ENCODE data around the gene USP2.
"Not testable (repeated sequence)": the region's sequence is repeated elsewhere in the genome, so short reads cannot be mapped to it uniquely, and the experiment has no call there.

The USP2 gene

DNA sequence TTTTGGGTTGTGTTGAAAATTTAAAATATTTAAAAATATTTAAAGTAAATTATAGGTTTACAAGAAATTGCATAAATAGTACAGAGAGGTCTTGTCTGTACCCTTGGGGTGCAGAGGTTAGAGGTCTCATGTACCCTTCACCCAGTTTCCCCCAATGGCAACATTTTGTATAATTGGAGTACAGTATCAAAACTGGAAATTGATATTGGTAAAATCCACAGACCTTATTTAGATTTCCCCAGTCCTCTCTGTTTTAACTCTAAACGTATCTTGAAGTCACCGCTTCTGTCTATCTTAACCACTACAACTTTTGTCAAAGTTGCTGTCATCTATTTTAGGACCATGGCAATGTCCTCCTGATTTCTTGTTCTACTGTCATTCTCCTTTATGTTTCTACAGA, 30.6 kb upstream of the USP2 start:
- no peak for DNase-seq (ENCODE audit: low spot score)

DNA sequence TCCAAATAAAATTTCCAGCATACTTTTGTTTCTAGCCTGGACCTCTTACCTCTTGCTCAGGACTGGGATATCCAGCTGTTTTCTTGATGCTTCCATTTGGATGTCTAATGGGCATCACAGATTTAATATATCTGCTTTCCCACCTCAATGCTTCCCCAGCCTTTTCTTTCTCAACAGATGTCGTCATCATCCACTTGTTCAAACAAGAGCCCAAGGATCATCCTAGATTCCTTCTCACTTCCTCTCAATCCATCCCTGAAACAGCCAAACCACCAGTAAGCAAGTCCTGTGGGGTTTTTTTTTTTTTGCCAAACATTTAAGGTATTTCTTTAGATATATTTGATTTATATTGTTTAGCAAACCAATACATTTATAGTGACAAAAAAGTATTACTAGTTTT, 29.0 kb upstream of the USP2 start:
- no peak for DNase-seq (ENCODE audit: low spot score)

DNA sequence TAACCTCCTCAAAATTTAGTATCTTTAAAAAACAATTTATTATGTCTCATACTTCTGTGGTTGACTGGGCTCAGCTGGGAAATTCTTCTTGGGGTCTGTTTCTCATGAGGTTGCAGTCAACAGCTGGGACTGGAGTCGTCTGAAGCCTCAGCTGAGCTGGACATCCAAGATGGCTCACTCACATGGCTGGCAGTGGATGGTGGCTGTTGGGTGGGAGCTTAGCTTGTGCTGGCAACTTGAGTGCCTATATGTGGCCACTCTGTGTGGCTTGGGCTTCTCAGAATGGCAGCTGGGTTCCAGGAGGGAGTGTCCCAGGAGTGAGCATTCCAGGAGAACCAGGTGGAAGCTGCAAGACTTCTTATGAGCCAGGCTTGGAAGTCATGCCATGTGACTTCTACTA, 28.2 kb upstream of the USP2 start:
- DNase-seq (ENCODE audit: low spot score): no peak

DNA sequence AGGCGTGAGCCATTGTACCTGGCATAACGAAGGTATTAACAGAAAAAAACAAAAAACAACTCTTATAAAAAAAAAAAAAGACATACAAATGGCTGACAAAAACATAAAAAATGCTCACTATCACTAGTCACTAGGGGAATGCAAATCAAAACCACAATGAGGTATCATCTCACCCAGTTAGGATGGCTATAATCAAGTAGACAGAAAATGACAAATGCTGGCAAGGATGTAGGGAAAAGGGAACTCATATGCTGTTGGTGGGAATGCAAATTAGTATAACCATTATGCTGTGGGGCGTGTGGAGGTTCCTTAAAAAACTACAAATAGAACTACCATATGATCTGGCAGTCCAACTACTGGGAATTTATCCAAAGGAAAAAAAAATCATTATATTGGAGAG, 24.5 kb upstream of the USP2 start:
- DNase-seq (ENCODE audit: low spot score): no peak

DNA sequence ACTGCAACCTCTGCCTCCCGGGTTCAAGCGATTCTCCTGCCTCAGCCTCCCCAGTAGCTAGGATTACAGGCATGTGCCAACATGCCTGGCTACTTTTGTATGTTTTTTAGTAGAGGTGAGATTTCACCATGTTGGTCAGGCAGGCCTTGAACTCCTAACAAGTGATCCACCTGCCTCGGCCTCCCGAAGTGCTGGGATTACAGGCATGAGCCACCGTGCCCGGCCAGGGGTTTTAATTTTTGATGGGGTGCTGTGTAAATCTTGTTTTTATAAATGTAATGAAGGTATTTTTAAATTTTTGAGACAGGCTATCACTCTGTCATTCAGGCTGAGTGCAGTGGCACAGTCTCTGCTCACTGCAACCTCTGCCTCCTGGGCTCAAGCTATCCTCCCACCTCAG, 24.0 kb upstream of the USP2 start:
- not testable (repeated sequence) for DNase-seq (ENCODE audit: low spot score)

DNA sequence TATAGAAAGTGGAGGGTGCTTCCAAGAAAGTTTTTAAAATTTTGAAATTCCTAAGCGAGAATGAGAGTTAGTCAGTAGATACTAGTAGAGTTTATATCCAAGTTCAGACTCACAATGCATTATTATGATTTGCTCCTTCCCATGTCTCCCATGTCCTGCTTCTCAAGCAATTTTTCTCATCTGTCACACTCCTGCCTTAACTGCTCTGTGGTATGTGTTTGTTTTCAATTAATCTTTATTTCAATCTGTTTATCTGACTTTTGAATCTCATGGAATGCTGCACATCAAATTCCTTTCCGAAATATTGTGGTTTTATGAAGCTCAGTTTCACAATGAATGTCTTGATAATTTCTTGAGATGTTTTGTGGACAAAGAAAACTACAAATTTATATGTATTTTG, 23.4 kb upstream of the USP2 start:
- no peak for DNase-seq (ENCODE audit: low spot score)

DNA sequence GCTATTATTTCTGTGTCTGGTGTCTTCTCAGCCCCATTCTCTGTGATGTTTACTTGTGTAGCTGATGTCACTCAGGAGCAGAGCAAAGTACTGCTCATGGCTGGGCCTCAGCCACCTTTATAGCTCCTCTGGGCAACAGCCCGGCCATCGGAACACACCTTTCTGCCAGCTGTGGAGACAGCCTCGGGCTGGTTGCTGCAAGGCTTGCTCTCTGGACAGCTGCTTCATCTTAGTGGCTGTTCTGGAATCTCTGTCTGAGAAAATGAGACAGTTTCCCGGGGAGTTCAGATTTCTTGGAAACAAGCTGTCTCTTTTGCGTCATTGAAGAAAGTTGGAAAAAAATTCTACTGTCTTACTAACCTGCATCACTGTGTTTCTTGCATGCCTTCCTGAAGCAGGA, 21.5 kb upstream of the USP2 start:
- DNase-seq (ENCODE audit: low spot score): no peak

DNA sequence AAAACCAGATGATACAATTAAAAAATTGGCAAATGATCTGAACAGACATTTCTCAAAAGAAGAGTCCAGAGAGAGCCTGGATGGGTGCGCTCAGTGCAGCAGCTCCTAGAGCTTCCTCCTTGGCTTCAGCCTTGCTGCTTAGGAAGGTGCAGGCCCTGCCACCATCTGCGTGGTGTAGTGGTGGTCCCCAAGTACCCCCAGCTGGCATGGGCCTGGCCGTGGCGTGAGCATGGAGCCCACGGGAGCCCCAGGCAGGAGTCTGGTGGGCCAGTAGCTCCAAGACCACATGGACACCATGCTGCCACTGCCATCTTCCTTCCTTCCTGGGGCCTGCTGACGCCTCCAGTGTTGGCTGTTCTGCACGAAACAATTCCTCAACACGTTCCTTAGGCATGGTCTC, 21.0 kb upstream of the USP2 start:
- no peak for DNase-seq (ENCODE audit: low spot score)

DNA sequence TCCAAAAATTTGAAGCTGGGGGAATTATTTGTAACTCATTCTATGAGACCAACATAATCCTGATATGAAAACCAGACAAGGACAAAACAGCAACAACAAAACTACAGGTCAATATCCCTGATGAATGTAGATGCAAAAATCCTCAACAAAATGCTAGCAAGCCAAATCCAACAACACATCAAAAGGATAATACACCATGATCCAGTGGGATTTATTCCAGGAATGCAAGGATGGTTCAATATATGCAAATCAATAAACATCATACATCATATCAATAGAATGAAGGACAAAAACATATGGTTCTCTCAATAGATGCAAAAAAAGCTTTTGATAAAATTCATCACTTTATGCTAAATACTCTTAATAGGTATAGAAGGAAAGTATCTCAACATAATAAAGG, 19.4 kb upstream of the USP2 start:
- no peak for DNase-seq (ENCODE audit: low spot score)

DNA sequence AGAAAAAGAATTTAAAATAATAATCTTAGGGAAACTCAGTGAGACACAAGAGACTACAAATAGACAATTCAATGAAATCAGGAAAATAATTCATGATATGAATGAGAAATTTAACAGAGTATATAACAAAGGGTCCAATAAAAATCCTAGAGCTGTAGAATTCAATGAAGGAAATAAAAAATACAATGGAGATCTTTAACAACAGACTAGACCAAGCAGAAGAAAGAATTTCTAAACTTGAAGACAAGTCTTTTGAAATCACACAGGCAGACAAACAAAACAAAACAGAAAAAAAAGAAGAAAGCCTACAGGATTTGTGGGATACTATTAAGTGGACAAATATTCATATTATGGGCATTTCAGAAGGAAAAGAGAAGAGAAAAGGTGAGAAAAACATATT, 16.2 kb upstream of the USP2 start:
- no peak for DNase-seq (ENCODE audit: low spot score)

DNA sequence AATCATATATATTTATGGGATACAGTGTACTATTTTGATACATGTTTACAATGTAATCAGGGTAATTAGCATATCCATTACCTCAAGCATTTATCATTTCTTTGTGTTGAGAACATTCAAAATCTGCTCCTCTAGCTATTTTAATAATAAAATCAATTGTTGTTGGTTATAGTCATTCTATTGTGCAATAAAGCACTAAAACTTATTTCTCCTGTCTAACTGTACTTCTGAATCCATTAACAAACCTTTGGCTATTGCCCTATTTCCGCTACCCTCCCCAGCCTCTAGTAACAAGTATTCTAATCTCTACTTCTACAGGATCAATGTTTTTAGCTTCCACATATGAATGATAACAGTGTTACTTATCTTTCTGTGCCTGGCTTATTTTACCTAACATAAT, 15.3 kb upstream of the USP2 start:
- no peak for DNase-seq (ENCODE audit: low spot score)

DNA sequence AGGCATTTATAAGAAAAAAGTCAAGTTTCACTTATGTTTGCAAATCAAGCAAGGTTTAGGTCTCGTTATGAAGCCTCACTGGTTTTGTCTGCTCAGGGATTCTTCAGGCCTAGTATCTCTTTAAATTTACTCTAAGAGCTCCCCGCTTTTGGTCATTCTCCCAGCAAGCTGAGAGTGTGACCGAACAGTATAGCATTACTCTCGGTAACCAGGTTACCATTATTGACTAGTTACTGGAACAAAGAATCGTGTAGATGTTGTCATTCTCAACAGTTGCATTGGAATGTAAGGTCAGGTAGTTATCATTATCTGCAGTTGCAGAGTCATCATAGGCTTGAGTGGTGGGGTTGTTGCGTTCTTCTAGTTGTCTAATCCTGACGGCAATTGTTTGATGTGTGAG, 9.8 kb upstream of the USP2 start:
- no peak for DNase-seq (ENCODE audit: low spot score)

DNA sequence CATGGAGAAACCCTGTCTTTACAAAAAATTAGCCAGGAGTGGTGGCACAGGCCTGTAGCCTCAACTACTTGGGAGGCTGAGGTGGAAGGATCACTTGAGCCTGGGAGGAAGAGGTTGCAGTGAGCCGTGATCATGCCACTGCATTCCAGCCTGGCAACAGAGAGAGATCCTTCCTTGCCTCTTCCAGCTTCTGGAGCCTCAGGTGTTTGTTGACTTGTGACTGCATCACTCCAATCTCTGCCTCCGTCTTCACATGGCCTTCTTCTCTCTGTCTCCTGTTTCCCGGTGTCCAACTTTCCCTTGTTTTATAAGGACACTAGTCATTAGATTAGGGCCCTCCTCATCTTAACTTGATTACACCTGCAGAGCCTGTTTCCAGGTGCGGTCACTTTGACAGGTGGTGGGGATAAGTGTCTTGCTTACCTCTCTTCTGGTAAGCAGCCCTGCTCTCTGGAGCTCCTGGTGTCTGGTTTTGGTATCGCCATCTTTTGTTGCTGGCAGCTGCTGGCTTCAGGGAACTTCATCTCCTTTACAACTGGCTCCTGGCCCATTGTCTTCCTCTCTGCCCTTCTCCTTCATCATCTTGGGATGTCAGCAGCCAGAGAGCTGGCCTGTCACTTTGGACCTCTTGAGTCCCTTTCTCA, 8.2 kb upstream of the USP2 start:
- no peak for DNase-seq (ENCODE audit: low spot score)

DNA sequence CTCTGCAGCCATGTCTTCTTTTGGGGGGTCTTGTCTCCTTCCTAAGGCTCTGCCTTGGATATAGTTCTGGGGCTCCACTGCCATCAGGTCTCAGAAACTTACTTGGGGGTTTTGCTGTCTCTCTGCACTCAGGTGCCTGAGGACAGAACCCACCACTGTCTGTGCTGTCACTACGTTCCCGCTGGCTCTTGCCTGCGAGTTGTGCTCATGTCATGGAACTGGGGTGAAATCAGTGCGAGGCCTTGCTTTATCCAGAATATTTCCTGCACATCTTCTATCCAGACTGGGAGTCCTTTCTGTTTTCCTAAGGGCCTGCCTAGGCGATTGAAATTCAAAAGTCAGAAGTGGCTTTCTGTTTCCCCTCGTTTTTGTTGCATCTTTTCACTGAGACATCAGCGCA, 6.6 kb upstream of the USP2 start:
- no peak for DNase-seq (ENCODE audit: low spot score)

DNA sequence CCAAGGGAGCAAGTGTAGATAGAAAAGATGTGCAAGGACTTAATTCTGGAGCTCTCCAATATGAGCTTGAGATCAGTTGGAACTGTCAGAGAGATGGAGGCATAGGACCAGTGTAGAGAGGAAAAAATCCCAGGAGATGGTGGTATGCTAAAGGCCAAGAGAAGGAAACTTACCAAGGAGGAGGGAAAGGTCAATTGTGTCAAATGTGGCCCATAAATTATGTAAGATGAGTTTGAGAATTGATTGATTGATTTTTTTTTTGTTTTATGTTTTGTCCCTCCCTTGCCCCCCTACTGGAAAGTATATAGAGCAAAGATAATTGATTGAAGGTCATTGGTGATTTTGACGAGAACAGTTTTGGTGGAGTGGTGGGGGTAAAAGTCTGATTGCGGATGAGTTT, 2.8 kb upstream of the USP2 start:
- DNase-seq (ENCODE audit: low spot score): no peak

DNA sequence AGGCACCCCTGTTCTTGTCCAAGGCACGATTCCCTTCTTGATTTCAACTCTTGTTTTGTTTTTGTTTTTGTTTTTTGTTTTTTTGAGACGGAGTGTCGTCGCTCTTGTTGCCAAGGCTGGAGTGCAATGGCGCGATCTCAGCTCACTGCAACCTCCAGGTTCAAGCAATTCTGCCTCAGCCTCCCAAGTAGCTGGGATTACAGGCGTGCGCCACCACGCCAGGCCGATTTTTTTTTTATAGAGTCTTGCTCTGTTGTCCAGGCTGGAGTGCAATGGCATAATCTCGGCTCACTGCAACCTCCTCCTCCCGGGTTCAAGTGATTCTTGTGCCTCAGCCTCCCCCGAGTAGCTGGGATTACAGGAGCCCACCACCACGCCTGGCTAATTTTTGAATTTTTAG, 1.0 kb upstream of the USP2 start:
- DNase-seq (ENCODE audit: low spot score): not testable (repeated sequence)

DNA sequence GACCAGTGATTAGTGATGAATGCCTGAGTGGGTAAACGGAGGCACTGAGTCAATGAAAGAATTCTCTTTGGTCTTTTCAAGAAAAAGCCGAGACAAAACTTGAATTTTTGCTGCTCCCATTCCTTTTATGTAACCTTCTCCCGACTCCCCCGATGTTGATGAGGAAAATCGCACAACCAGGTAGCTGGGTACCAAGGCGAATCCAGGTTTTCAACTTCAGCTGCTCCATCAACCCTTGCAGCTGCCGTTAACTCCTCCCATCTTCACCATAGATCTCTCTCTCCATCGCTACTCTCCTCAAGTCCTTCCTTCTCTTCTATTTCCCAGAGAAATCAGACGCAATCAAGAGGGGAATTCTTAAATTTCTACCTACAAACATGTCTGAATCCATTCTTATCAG, 611 bp upstream of the USP2 start:
- DNase-seq (ENCODE audit: low spot score): no peak

DNA sequence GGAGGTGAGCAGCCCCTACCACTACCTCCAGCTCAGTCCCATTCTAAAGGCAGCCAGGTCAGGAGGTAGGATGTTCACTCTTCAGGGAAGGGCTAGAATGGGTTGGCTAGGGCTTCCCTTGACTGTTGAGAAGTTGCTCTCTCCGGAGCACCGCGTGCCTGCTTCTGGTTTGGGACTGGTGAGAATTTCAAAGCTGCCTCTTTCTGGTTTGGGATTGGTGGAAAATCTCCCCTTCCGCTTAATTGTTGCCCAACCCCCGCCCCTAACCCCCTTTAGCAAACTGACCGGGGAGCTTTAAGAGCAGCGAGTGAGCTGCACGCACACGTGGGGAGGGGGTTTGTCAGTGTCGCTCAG, 686 bp downstream of the USP2 start:
- DNase-seq (ENCODE audit: low spot score): no peak

DNA sequence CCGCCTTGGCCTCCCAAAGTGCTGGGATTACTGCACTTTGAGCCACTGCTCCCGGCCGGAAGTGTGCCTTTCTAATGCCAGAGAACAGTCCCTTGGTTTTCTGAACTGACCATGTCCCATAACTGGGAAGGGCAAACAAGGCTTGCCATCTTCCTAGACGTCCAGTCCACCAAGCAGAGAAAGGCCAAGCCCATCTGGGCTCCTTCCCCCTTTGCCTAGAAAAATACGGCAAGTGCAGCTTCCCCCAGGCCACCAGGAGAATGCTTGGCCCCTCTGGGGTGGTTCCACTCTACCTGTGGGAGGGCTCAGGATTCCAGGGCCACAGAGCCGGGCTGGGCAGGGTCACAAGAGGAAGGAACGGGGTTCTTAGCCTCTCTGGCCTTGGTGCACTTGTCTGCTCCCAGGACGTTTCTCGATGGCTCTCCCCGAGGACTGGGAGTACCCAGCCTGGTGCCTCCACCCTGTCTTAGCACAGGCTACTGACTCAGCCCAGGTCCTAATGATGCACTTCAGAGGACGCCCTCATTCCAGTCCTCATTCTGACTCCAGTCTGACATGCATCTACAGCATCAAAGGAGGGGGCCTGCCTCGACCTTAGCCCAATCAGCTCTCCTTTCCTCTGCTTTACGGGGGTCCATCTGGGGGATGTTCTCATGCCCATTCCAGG, 1.2 kb downstream of the USP2 start:
- DNase-seq (ENCODE audit: low spot score): no peak

DNA sequence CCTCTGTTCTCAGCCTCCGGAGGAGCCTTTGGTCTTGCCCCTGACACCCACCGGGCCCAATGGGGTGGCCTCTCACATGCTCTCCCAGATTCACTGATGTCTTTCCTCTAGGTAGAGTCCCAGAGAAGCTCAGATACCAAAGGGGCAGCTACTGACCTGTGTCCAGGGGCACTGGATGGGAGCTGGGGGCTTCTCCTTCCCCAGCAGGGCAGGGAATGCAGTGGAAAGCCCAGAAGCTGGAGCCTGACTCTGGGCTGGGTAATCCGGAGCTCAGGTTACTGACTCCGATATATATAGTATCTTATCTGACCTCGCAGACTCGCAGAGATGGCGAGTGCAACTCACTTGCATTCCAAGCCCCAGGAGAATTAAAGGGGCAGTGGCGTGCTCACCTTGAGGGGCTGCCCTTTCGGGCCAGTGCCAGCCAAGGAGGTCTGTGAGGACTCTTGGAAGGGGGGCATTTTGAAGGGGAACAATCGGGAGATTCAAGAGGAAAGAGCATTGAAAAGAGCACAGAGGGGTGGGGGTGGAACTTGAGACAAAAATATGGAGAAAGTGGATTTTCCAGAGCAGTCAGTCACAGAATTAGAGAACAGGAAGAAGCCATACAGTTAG, 2.5 kb downstream of the USP2 start:
- no peak for DNase-seq (ENCODE audit: low spot score)

DNA sequence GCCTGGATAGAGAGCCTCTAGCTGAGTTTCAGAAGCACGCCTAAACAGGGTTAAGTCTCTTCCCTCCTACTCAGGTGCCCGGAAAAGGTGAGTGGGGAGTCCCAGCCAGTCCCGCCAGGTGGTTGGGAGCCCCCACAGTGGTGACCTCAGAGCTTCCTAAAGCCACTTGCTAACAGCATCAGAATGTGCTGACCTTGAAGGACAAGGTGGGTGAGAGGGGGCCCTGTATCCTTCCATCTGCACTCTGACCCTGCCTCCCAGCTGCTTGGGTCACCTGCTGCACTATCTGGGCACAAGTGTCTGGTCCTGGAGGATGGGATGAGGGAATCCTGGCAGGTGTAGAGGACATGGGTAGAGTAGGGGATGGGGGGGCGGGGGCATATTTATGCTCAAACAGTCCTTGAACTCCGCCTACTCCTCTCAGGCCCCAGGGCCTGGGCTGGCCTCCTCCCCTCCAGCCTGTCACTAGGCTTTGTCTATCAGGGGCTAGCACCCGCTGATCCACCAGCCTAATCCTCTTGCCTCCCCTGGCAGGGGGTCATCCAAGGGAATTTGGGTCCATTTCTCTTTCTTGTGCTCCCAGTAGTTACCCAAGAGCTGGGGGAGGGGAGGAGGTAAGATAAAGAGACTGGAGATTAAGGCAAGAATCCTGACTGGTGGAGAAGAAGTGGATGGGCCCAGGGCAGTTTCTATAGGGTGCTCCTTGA, 3.4 kb downstream of the USP2 start:
- DNase-seq (ENCODE audit: low spot score): no peak

DNA sequence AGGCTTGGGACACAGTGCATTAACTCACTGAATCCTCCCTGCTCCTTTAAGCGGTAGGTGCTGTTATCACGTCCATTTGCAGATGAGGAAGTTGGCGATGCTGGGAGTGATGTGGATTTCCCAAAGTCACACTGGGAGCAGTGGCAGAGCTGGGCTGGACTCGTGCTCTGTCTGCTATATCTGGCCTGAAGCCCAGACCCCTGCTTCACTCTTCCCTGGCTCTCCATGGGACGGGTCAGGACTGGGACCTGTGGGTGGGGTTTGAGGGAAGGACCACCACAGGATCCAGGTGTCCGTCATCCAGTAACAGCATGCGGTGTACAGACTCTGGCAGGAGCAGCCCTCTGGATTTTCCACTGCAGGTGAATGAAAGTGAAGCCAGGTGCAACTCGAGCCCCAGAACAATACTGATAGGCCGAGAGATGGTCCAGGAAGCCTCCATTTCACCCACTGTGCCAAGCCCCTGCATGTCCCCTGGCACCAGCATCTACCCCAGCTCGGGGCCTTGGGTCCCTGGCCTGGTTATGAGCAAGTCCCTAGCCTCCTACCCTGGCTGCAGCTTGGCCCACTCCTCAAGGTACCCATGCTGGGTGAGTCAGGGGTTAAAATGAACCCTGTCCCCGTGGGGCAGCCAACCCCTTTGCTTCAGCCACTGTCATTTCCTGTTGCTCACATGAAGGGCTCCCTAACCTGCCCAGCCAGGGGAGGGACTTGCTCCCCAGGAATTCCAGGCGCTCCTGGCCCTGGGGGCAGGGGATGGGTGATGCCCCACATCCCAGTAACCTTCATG, 4.2 kb downstream of the USP2 start:
- no peak for DNase-seq (ENCODE audit: low spot score)

Measured in pons (tissue), 1 donor.